SW 1271 (cell line): Measurements from ENCODE around the gene ACADSB.

Experiments
- DNase-seq, 2 experiments: peaks; one replicate each; lab custom pipeline; 2025; lab: John Stamatoyannopoulos, UW

Gene ACADSB

DNA sequence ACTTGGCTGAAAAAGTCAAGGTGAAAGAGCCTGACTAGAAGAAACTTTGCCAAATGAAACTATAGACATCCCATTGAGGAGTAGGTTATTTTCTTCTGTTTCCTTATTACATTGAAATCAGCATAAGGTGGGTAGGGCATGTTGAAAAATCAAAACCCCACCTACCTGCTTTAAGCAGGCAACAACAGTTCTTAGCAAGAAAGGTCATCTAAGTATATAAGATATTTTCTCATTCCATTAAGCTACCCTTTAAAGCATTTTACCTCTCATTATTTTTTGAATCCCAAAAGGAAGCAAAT, 30.8 kb downstream of the ACADSB start:
- DNase-seq: no peak

DNA sequence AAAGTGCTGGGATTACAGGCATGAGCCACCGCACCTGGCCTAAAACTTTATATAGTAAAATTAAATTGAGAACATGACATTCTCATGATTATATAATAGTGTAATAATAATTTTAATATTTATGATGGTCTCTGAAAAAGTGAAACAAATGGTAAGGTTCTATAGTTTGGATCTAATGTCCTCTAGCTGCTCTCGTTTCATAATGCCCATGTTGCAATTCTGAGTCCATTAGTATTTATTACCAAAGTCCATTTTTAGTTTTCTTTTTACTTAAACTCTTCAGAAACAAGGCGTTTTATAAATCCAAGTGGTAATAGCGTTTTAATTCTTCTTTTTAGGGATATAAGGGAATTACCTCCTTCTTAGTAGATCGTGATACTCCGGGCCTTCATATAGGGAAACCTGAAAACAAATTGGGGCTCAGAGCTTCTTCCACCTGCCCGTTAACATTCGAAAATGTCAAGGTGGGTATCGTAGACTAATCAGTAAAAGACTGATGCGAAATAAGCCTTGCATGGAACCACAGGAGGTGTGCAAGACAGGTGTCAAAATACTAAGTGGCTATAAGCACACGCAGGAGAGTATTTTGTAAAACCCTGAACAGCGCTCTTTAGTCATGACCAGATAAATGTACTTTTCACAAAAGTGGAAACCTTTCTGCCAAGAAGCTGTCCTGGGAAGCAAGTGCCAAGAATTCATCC, 34.1 kb downstream of the ACADSB start:
- no peak for DNase-seq

DNA sequence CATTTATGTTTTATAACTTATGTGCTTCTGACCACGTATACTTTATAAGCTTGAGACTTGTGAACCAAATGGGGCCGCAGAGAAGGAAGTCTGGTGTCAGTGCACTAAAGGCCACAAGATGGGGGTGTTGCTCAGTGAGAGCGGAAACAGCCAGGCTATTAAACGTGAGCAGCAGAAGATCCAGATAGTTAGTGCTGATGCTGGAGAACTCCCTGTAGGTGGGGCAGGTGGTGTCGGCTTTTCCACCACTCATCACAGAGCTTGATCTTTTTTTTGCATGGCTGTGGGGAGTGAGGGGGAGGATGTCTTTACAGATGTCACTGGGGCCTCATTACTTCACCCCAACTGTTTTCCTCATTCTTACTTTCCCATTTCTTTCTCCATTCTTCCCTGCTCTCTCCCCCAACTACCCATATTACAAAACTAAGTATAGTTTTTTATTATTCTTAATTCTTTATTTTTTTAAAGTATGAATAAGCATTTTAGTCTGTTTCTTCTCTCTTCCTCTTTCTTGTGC, 34.7 kb downstream of the ACADSB start:
- peak; percentile 14 to 61 for DNase-seq

DNA sequence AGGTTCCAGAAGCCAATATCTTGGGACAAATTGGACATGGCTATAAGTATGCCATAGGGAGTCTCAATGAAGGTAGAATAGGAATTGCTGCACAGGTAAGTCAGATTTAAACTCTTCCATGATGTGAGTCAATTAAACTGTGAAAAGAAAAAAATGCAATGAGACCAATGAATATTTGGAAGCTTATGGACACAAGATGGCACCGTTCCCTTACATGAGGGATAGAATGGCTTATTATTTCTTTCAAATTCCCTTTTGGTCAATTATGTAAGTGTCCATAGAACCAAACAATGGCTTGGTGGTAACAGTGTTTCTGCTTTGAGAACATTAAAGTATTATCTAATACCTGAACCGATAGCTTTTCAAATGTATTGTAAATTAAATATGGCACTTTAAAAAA, 35.6 kb downstream of the ACADSB start:
- DNase-seq: peak; percentile 10 to 43

DNA sequence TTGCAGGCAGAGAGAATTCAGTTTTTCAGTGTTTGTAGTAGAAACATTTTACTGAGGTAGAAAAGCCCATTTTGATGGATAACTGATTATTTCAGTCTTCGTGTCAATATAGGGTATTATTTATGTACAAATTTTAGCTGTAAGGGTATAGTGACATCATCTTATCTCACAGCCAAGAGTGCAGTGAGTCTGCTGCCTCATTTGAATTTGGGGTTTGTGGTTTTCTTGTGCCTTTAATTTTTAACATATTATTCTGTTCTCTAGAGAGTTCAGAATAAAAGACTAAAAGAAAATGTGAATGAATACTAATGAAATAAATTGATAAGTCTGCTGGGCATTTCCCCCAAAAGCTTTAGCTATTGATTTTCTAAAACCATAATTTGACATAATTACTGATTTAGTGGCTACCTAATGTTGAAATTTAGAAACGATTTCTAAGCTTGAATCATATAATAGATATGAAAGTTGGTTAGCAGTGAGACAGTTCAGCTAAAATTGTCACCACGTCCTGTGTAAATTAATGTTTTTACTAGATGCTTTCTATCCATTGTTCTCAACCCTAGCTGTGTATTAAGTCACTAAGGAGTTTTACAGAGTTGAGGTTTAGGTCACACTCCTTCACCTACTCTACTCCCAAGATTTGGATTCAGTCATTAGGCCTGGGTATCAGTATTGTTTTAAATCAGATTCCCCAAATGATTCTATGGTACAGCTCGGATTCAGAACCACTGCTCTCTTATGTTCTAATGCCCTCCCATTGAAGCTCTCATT, 37.3 kb downstream of the ACADSB start:
- DNase-seq: no peak

DNA sequence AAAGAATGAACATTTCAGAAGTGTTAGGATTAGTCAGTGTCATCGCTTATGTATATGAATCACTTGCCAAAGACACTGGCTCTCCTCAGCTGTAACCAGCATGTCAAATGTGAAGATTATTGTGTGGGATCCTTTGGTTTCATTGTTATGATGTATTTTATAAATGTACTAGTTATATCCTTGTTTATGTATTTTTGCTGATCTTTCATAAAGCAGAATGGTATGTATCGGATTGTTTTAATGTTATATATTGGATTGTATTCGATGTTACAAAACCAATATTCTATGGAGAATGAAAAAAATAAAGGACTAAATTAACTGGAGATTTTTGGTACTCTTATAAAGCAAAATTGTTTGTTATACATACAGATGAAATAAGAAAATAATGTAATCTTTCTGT, 49.2 kb downstream of the ACADSB start:
- DNase-seq: no peak

DNA sequence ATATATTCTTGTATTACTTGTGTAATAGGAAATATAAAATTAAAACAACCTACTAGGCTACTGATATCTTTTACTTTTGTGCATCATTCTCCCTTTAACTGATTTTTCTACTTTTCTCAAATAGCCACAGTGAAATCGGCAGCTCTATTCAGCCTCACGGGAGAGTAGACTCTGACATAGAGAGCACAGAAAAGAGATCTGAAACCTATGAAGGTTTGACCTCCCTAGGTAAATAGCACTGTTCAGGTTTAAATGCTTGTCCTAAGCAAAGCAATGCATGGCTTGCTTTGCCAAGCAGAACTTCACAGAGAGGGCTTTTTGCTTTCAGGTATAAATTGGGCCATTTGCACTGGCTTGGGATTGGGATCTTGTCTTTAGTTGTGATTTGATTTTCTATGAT, 53.1 kb downstream of the ACADSB start:
- no peak for DNase-seq

DNA sequence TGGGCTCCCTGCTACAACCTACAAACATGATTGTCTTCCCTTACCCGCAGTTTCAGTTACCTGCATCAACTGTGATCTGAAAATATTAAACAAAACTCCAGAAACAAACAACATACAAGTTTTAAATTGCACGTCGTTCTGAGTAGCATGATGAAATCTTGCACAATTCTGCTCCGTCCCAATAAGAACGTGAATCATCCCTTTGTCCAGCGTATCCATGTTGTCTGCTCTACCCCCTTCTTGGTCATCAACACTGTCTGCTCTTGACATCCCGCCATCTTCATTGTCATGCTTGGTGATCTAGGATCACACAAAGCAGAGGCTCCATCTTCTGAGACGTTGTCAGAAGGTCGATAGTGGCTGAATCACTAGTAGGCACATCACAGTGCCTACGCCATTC, 53.9 kb downstream of the ACADSB start:
- no peak for DNase-seq

DNA sequence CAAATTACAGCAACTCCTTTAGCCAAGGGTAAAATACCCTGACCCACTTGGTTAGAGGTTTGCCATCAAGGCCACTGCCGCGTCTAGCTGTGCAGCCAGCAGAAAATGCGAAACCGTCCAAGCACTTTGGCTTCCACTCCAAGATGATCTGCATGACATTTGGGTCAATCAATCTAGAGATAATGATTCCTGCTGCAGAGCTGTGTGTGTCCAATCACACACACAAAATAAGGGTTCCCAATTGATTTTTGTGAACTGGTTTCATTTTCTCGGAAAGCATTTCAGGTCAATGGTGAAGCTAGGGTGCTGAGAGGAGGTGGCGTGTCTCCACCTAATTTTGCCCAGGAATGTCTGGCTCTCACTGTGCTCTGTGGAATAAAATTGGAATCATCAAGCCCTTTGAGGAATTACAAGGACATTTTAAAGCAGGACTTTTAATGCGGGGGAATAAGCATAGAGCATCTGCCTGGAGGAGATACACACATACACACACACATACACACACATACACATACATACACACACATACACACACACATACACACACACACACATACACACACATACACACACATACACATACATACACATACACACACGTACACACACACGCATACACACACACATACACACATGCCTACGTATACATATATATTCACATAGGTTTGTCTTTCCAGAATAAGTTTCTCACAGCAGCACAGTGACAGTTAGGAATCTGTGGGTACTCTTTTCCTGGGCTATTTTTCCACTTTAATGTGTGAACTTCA, 59.5 kb downstream of the ACADSB start:
- no peak for DNase-seq

DNA sequence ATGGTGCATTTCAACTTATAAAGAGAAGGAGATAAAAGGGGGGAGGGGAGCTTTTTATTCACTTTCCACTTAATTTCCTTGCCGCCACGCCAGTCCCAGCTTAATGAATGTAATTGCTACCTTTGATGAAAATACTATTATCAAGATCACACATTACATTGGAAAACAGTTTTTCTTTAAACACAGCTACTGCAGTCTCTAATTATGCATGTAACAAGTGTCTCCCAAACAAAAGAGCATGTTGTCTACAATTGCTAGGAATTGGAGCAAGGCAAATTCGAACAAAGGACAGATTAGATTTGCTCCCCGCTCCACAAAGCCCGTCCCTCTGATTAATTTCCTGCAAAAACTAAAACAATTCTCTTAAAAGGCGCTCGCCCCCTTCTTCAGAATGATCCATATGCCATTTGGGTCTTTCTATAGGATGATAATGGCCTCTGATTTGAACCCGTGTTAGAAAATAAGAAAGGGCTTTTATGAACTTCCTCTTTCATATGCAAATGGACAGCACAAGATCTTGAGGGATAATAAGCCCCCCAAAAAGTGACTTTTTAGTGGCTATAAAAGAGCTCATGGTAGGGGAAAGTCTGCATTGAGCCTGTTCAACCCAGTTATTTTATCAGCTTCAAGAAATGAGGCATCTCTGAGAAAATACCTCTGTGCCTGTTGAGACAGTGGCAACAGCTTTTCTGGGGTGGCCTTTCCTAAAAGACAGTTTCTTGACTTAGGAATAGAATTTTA, 60.6 kb downstream of the ACADSB start:
- no peak for DNase-seq

DNA sequence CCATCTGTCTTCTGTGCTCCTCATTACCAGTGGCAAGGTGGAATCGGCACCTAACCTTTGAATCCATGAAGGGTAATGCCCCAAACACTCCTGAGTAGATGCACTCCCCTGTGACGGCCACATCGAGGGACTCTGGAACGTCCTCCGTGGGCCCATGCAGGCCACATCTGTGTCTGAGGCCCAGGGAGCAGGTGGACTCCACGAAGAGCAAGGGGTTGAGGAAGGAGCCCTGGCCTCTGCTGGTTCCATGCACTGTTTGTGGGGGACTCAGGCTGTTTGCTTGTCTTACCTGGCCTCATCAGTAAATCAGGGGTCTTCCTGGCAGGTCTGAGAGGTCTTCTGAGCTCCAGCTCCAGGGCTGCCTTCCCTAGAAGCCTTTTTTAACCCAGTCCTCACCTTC, 64.4 kb downstream of the ACADSB start:
- no peak for DNase-seq

DNA sequence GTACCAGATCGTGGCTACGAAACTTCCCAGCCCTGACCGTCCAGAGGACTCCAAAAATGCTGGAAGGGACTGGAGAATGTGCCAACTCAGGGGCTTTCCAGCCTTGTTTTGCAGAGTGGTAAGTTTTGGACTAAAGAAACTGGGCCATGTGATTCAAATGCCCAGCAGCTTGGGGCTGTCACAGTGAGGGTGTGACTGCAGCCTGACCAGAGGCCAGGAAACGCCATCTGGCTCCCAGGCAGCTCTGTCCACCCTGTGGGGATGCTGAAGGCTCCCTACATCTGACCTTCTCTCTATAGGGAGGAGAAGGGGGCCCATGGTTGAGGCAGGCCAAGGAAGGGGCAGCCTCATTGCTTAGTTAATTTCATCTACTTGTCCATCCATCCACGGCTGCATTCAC, 65.4 kb downstream of the ACADSB start:
- no peak for DNase-seq

DNA sequence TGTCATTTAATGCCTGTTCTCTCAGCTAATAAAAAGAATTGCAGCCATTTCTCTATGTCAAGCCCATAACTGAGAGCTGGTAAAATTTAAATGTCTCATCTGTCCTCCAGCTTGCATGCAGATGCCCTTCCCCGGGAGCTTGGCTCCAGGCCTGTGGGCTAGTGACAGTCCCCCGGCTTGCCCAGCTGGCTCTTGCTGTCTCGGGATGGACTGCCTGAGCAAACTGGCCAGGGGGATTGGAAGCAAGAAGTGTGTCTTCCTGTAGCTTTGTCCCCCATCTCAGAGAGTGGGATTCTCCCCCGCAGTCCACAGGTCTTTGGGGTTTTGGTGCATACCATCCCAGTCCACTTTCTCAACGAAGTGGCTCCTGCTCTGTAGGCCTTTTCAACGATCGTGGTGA, 73.1 kb downstream of the ACADSB start:
- DNase-seq: no peak

DNA sequence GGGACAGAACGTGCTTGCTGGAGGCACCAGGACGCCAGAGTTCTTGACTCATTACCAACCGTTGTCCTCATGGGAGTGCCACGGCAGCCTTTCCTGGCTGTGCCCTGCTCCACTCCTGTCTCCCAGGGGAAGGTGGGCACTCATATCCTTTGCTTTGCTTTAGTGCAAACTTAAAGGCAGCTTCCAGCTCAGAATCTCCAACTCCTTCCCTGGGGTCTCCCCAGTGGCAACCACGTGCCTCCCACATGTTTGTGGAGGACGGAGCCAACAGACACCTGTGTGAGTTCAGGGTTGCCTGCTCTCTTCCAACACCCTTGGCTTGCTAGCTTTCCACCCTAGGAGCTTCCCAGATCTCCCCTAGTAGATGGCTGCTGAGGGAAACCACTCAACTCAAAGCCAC, 75.0 kb downstream of the ACADSB start:
- DNase-seq: no peak

DNA sequence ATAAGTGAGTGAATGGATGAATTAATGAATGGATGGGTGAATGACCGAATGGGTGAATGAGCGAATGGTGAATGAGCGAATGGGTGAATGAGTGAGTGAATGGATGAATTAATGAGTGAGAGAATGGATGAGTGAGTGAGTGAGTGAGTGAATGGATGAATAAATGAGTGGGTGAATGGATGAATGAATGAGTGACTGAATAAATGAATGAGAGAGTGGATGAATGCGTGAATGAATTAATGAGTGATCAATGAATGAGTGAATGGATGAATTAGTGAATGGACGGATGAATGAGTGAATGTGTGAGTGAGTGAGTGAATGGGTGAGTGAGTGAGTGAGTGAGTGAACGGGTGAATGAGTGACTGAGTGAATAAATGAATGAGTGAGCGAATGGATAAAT, 77.5 kb downstream of the ACADSB start:
- DNase-seq: no peak

DNA sequence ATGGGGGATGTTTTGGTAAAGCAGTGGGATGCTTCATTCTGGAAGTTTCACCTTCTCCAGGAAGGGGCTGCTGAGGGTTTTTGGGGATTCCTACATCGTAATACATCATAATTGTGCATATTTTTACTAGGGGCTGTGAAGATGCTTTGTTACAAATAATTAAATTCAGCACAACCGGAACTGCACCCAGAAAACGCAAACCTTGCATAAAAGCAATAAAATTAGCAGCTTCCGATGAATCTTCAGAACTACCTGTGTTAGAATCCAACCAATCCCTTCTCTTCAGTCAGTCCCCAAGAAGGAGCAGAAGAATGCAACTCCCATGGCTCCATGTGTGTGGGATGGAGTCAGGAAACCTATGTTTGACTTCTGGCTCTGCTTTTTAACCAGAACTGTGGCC, 78.5 kb downstream of the ACADSB start:
- no peak for DNase-seq

DNA sequence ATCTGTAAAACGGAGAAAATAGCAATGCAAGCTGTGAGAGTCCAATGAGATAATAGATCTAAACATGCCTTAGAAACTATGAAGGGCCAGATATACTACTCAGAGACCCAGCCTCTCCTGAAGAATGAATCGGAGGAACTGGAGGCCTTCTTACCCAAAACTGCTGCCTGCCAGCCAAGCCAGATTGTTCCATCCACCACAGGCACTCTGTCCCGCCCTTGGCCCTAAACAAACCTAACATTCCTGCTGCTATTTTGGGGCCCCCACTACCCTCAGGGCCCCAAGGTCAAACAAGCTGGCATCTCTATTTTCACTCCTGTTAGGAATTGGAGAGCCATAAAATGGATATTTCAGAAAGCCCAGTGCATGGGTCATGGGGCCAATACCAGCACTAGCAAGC, 79.0 kb downstream of the ACADSB start:
- DNase-seq: no peak

DNA sequence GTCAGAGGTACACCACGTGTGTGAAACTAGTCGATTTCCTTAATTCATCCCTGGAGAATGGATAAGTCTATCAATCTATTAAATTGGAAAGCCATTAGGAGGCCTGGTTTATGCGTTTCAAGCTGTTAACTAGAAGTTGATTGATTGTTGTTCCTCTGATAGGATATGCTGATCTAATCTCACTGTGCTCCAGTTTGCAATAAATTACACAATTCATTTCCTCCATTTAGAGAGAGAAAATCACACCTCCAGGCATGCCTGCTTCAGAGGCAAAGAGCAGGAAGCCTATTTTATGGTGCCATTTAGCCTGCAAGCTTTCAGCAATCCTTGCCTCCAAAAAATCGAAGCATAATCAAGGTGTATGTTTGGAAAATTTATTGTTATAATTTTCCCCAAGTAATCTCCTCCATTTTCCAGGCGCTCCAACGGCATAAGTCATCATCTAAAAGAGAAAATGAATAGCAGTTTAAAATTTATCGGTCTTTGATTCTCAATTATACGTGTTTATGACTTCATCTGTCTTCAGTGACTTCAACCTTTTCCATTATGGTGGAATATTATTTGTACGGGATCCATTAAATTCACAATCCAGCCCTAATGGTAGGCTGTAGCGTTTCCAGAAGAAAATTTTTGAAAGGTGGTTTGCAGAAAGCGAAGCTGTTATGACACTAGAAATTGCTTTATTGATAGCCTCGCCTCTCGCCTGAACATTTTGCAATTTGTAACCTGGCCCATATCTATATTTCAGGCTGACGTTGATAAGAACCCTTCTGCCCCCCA, 84.0 kb downstream of the ACADSB start:
- DNase-seq: no peak

DNA sequence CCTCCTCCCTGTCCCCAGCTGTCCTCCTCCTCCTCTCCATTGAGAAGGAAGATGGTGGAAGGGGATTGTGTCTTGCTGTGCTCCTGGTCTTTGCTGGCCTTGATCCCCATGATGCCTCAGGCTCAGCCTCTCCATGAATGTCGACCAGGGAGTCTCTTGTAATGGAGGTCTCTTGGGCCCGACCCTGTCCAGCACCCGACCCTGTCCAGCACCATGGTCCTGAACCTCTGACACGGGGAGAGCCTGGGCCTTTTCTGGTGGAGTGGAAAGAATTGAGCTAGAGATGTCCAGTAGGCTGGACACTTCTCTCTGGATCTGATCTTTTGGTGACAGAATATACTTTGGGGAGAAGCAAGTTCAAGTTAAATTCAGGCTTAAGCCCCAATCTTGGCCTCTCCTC, 84.7 kb downstream of the ACADSB start:
- no peak for DNase-seq

DNA sequence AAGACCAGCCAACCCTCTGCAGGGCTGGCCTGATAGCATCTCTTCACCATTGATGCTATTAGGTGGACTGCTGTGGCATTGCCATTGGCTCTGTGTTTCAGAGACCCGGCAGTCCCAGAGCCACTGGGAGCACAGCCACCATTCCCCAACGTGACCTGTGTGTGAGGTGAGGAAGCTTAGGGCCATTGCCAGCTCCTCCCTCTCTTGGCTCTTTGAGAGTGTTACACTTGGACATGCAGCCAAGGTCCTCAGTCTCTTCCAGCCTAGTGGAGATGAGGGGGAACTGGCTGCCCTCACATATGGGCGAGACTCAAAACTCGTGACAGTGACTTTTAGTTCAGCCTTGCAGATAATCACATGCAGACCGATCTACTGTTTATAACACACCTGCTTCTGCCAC, 87.6 kb downstream of the ACADSB start:
- DNase-seq: no peak

DNA sequence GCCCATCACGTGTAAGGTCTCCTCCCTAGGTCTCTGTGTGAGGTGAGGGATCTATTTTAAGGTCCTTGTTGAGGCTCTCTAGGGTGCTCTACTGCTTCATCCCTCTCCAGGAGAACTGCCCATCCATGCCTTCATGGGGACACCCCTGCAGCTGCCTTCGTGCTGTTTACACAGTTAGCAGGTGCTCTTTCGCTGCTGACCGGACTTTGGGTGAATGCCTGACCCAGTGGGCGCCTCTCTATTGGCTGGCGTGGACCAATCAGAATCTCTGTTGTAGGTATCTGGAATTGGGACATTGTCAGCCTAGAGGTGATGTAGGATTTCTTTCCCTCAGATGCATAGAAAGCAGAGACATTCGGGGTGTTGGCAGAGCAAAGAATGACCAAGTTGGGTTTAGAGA, 88.2 kb downstream of the ACADSB start:
- no peak for DNase-seq
